Coronary artery (tissue), 2 donors: Measurements from ENCODE around the gene TMPRSS9.

ENCODE experiments used
- DNase-seq: peaks from one replicate; pipeline ENCODE4 v3.0.0-alpha.2; 2017; ENCODE audit warnings: low spot score
- H3K27ac ChIP-seq, 2 donors: fragments of 200-600 bp; sonication (generic); one replicate each; pipeline ENCODE4 v1.5.1; 2016 to 2019
- H3K4me3 ChIP-seq: fragments of 200-600 bp; sonication (generic); 2 replicates; pipeline ENCODE4 v1.5.1; 2016; ENCODE audit warnings: mild to moderate bottlenecking, moderate library complexity
- CTCF ChIP-seq: fragments of 200-600 bp; sonication (generic); IDR thresholded peaks from one replicate; pipeline ENCODE4 v1.5.1; 2019; ENCODE audit warnings: antibody characterized with exemption

TMPRSS9 gene

GRCh38 chr19:2419754-2420153 lies 59.7 kb downstream of the TMPRSS9 start:
- Histone ChIP-seq H3K27ac (no peak overlapping the region), H3K4me3 (no peak overlapping the region)
- TF ChIP-seq CTCF: no peak
- no peak for DNase-seq

- Histone ChIP-seq H3K4me3 (no peak overlapping the region), H3K27ac (no peak overlapping the region)
- DNase-seq: no peak
- TF ChIP-seq CTCF: no peak
These were observed 60.4 kb downstream of the TMPRSS9 start for GRCh38 chr19:2420490-2420889.

GRCh38 chr19:2421581-2422306 lies 61.7 kb downstream of the TMPRSS9 start:
- no peak for TF ChIP-seq CTCF
- no peak for DNase-seq
- H3K27ac ChIP-seq: no peak overlapping the region
- no peak overlapping the region for H3K4me3 ChIP-seq

GRCh38 chr19:2423071-2423914 lies 63.2 kb downstream of the TMPRSS9 start:
- Histone ChIP-seq H3K4me3 (no peak overlapping the region), H3K27ac (no peak overlapping the region)
- no peak for TF ChIP-seq CTCF
- DNase-seq: peak; percentile 61

GRCh38 chr19:2423915-2424685 lies 64.0 kb downstream of the TMPRSS9 start:
- Histone ChIP-seq H3K27ac (no peak overlapping the region), H3K4me3 (no peak overlapping the region)
- no peak for TF ChIP-seq CTCF
- DNase-seq: no peak

- TF ChIP-seq CTCF: no peak
- DNase-seq: no peak
- Histone ChIP-seq H3K4me3 (peak overlapping the region; percentile 83), H3K27ac (no peak overlapping the region)
These were observed 64.9 kb downstream of the TMPRSS9 start for GRCh38 chr19:2424686-2425621.
